T-helper 17 cell (primary cell): ENCODE measurements around the gene MED15. TPM values are rescaled to one million over a fixed set of nuclear protein-coding genes. Genes with fewer than 3 reads are reported as not detected.

Experiments used
- ATAC-seq: fragments of 150-1000 bp; cut with Tn5 transposase; 2 replicates; pipeline ENCODE4 v1.10.0; 2021; ENCODE audit warnings: mild to moderate bottlenecking, moderate library complexity
- DNase-seq, 3 donors: peaks; one replicate each; pipeline versions ENCODE4 v3.0.0 to v3.0.0-alpha.2; 2020 to 2021
- H3K9me3 ChIP-seq: one replicate; pipeline ENCODE4 v1.7.0; 2013; ENCODE audit warnings: low read length, mild to moderate bottlenecking; ENCODE audit not compliant: control insufficient read depth, poor library complexity, severe bottlenecking
- H3K27ac Mint-ChIP-seq: one replicate; pipeline ENCODE4 v1.8.0; 2022; ENCODE audit warnings: mild to moderate bottlenecking, moderate library complexity, mixed read lengths
- H3K27me3 Mint-ChIP-seq: one replicate; pipeline ENCODE4 v1.8.0; 2022; ENCODE audit warnings: mixed read lengths
- H3K36me3 Mint-ChIP-seq: one replicate; pipeline ENCODE4 v1.8.0; 2022; ENCODE audit warnings: low read depth, mixed read lengths
- H3K4me1 Mint-ChIP-seq: one replicate; pipeline ENCODE4 v1.8.0; 2022; ENCODE audit warnings: mild to moderate bottlenecking, mixed read lengths
- H3K4me3 Mint-ChIP-seq: one replicate; pipeline ENCODE4 v1.8.0; 2022; ENCODE audit warnings: mild to moderate bottlenecking, moderate library complexity, mixed read lengths
- total RNA-seq, 4 donors: library from RNA in 2 of 4; stranded (reverse) in 2 of 4; gene quantifications; one replicate each; pipeline ENCODE4 v1.2.3 and lab custom pipeline; 2022 to 2026

MED15 gene
- total RNA-seq, 2 donors from 2014 or later: 207 to 251 TPM

DNA sequence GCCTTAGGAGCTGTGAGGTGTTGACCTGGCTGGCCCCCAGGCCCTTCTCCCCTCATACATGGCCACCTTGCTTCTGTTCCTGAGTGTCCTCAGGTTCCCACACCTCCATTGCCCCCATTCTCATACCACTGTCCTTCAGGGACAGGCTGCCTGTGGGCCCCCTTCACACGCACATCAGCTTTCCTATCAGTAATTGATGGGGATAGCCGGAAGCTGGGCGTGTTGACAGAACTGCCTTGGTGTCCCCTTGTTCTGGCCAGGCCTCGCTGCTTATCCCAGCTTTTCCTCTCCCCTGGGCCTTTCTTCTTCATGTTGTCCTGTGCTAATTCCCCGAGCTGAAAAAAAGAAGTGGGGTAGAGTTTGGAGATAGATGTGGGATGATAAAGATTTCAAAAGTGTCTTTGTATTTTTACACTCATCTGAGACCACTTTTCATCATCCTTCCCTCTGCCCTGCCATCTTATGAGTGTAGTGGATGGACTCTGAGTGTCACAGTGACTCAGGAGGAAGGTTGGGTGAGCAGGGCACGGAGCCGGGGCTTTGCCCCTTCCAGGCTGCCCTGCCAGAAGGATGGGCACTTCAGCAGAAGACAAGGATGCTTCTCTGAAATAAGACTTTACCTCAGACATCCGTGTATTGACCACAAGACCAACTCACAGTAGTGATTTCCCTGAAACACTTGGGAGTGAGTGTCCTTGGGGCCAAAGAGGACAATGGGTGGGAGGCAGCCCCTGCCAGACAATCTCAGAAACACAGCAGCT lies 42.8 kb downstream of the MED15 start:
- peaks cover 4% of the 10 kb centered on the region for H3K36me3 Mint-ChIP-seq
- DNase-seq: no peak
- ATAC-seq: no peak
- peak overlapping the region; percentile 88 for H3K4me3 Mint-ChIP-seq
- H3K9me3 ChIP-seq: no peaks in the 10 kb centered on the region
- H3K27ac Mint-ChIP-seq: peak overlapping the region; percentile 97
- H3K27me3 Mint-ChIP-seq: no peaks in the 10 kb centered on the region
- H3K4me1 Mint-ChIP-seq: peaks cover 54% of the 10 kb centered on the region

DNA sequence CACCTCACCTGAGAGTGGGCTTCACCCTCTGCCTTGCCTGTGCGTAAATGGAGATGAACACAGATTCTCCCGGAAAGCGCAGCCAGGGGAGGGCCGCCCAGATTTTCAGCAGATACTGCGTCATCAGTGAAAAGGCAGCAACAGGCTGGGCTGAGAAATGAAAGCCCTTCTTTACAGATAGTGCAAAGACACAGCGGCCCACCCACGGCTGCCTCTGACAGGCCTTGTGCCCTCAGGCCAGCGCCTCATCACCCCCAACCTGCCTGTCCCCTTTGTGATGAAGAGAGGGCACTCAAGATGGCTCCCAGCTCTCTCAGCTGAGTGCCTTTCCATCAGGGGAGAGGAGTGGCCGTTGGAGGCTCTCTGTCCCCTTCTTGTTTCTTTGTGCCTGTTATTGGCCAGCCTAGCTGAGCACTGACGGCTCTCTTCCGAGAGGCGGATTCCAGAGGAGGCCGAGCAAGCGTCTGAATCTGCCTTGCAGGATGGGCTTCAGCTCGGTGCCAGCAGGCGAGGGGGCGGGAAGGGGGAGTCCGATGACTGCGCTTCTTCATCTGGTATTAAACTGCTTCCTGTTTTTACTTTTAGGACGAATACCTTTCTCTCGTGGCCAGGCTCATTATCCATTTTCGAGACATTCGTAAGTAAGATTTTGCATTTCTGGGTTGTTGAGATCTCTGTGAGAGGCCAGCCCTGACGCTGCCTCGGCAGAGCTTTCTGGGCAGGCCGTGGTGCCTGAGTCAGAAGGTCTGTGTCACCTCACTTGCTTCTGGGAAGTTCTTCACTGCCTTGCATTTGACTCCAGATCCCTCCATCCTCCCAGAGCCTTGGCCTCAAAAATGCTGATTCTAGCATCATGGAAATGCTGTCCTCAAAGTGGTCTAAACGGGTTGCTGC lies 43.7 kb downstream of the MED15 start:
- H3K9me3 ChIP-seq: no peaks in the 10 kb centered on the region
- Mint-ChIP-seq H3K36me3 (peaks cover 4% of the 10 kb centered on the region), H3K4me3 (peak overlapping the region; percentile 88), H3K4me1 (peaks cover 55% of the 10 kb centered on the region), H3K27me3 (no peaks in the 10 kb centered on the region), H3K27ac (peak overlapping the region; percentile 97)
- peak in 1 of 3 donors; percentile 37 for DNase-seq
- ATAC-seq: peak; percentile 51

GRCh38 chr22:20551805-20552442 lies 44.5 kb downstream of the MED15 start:
- peaks cover 56% of the 10 kb centered on the region for H3K4me1 Mint-ChIP-seq
- DNase-seq: no peak
- H3K27ac Mint-ChIP-seq: peak overlapping the region; percentile 97
- H3K9me3 ChIP-seq: no peaks in the 10 kb centered on the region
- peak; percentile 29 for ATAC-seq
- no peaks in the 10 kb centered on the region for H3K27me3 Mint-ChIP-seq
- H3K4me3 Mint-ChIP-seq: peak overlapping the region; percentile 88
- peaks cover 7% of the 10 kb centered on the region for H3K36me3 Mint-ChIP-seq

DNA sequence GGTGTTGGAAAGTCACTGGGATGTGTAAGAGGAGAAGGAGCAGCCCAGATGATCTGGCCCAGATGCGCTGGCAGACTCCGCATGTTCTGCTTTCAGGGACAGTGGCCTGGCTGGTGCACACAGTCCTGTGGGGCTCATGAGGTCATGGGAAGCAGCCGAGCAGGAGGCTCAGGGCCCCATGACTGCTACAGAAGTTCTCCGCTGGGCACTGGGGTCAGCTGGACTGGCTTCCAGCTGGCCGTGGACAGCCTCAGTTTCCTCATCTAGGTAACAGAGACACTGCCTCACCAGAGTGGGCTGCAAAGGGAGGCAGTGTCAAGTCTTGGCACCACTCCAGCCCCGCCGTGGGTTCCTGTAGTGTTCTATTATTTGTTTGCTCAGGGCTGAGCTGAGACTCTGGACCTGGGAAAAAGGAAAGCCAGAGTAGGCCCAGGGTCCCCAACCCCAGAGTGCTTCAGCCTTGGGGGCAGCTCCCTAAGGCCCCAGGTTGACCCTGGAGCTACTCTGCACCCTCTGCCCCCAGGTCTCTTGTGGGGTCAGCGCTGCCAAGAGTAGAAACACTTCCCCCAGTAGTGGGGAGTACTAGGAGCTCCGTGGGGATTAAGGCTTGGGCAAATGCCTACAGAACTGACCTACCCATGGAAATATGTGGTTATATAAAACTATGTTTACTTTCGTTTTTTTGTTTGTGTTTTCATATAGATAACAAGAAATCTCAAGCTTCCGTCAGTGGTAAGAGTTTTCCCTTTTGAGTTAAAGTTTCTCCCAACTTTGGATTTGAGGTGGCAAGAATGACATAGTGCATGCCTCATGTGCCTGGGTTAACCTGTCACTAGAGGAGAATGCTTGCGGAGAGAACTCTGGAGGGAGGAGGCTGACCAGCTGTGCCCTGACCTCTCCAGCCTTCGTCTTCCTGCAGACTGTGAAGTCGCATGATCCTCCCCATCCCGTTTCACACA lies 45.3 kb downstream of the MED15 start:
- Mint-ChIP-seq H3K4me1 (peaks cover 63% of the 10 kb centered on the region), H3K4me3 (peak overlapping the region; percentile 88), H3K36me3 (peaks cover 11% of the 10 kb centered on the region), H3K27ac (peak overlapping the region; percentile 97), H3K27me3 (no peaks in the 10 kb centered on the region)
- ATAC-seq: no peak
- DNase-seq: no peak
- no peaks in the 10 kb centered on the region for H3K9me3 ChIP-seq

- Mint-ChIP-seq H3K27me3 (no peaks in the 10 kb centered on the region), H3K4me1 (peaks cover 62% of the 10 kb centered on the region), H3K27ac (peak overlapping the region; percentile 97), H3K36me3 (peaks cover 16% of the 10 kb centered on the region), H3K4me3 (peak overlapping the region; percentile 39)
- H3K9me3 ChIP-seq: peaks cover 4% of the 10 kb centered on the region
- no peak for DNase-seq
- ATAC-seq: no peak
Observed at GRCh38 chr22:20553947-20554741, 46.7 kb downstream of the MED15 start.

DNA sequence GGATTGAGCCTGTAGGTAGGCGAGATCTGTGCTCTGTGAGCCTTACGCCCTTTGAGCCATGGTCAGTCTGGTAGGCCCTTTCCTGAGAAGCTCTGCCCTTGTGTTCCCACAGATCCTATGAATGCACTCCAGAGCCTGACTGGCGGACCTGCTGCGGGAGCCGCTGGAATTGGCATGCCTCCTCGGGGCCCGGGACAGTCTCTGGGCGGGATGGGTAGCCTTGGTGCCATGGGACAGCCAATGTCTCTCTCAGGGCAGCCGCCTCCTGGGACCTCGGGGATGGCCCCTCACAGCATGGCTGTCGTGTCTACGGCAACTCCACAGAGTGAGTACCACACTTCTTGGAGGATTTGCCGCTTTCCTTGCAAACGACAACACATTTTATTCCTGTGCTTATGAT lies 47.4 kb downstream of the MED15 start:
- H3K4me1 Mint-ChIP-seq: peaks cover 56% of the 10 kb centered on the region
- peak overlapping the region; percentile 97 for H3K27ac Mint-ChIP-seq
- H3K27me3 Mint-ChIP-seq: no peaks in the 10 kb centered on the region
- ATAC-seq (no peak), DNase-seq (no peak)
- peaks cover 18% of the 10 kb centered on the region for H3K36me3 Mint-ChIP-seq
- H3K4me3 Mint-ChIP-seq: peak overlapping the region; percentile 81
- H3K9me3 ChIP-seq: peaks cover 4% of the 10 kb centered on the region

- DNase-seq (no peak), ATAC-seq (no peak)
- no peak overlapping the region for H3K4me3 Mint-ChIP-seq
- H3K9me3 ChIP-seq: peaks cover 4% of the 10 kb centered on the region
- H3K27ac Mint-ChIP-seq: peak overlapping the region; percentile 97
- H3K27me3 Mint-ChIP-seq: no peaks in the 10 kb centered on the region
- peaks cover 19% of the 10 kb centered on the region for H3K36me3 Mint-ChIP-seq
- H3K4me1 Mint-ChIP-seq: peaks cover 33% of the 10 kb centered on the region
Observed at GRCh38 chr22:20558534-20558933, 51.1 kb downstream of the MED15 start.

GRCh38 chr22:20559174-20559760 lies 51.9 kb downstream of the MED15 start:
- no peak overlapping the region for H3K4me3 Mint-ChIP-seq
- ATAC-seq (no peak), DNase-seq (no peak)
- peaks cover 19% of the 10 kb centered on the region for H3K36me3 Mint-ChIP-seq
- peak overlapping the region; percentile 97 for H3K27ac Mint-ChIP-seq
- H3K9me3 ChIP-seq: peaks cover 4% of the 10 kb centered on the region
- peaks cover 39% of the 10 kb centered on the region for H3K4me1 Mint-ChIP-seq
- H3K27me3 Mint-ChIP-seq: no peaks in the 10 kb centered on the region

GRCh38 chr22:20560716-20561115 lies 53.3 kb downstream of the MED15 start:
- ATAC-seq (no peak), DNase-seq (no peak)
- Mint-ChIP-seq H3K4me1 (peaks cover 43% of the 10 kb centered on the region), H3K27ac (peak overlapping the region; percentile 57), H3K27me3 (no peaks in the 10 kb centered on the region), H3K4me3 (no peak overlapping the region), H3K36me3 (peaks cover 18% of the 10 kb centered on the region)
- H3K9me3 ChIP-seq: peaks cover 4% of the 10 kb centered on the region

DNA sequence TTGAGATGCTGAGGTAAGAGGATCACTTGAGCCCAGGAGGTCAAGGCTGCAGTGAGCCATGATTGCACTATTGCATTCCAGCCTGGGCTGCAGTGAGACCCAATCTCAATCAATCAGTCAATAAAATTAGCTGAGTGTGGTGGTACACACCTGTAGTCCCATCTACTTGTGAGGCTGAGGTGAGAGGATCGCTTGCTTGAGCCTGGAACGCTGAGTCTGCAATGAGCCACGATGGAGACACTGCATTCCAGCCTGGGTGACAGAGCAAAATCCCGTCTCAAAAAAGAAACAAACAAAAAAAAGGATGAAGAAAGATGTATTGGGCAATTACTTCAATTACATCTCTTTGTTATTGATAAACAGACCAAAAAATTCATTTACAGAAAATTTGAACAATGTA lies 54.5 kb downstream of the MED15 start:
- Mint-ChIP-seq H3K36me3 (peaks cover 14% of the 10 kb centered on the region), H3K27me3 (no peaks in the 10 kb centered on the region), H3K27ac (peak overlapping the region; percentile 91), H3K4me3 (no peak overlapping the region), H3K4me1 (peaks cover 45% of the 10 kb centered on the region)
- ATAC-seq: no peak
- no peak for DNase-seq
- peaks cover 4% of the 10 kb centered on the region for H3K9me3 ChIP-seq

- Mint-ChIP-seq H3K36me3 (peaks cover 14% of the 10 kb centered on the region), H3K27me3 (no peaks in the 10 kb centered on the region), H3K4me1 (peaks cover 44% of the 10 kb centered on the region), H3K27ac (peak overlapping the region; percentile 91), H3K4me3 (no peak overlapping the region)
- peaks cover 4% of the 10 kb centered on the region for H3K9me3 ChIP-seq
- no peak for DNase-seq
- no peak for ATAC-seq
Observed at GRCh38 chr22:20562607-20563465, 55.4 kb downstream of the MED15 start.
